Heart right ventricle (tissue), 16 donors: ENCODE results near the gene TMEM11. TPM values are rescaled to one million over a fixed set of nuclear protein-coding genes. Genes with fewer than 3 reads are reported as not detected.

Source experiments
- ATAC-seq, 8 donors: fragments of 200-7000 bp; cut with Tn5 transposase; one replicate each; pipeline ENCODE4 v1.9.1; 2020; ENCODE audit warnings: mild to moderate bottlenecking in 8 of 8, moderate library complexity in 8 of 8, moderate number of reproducible peaks in 1 of 8
- DNase-seq, 2 donors: peaks; one replicate each; pipeline ENCODE4 v3.0.0-alpha.2; 2020
- H3K27ac ChIP-seq, 10 donors: fragments of 200-600 bp; sonication (generic) in 2 of 10; one replicate each; pipeline versions ENCODE4 v1.5.0 to v1.8.0; 2020 to 2022; ENCODE audit warnings: mild to moderate bottlenecking in 3 of 10
- H3K27me3 ChIP-seq, 7 donors: fragments of 200-600 bp; one replicate each; pipeline ENCODE4 v1.8.0; 2021 to 2022; ENCODE audit warnings: mild to moderate bottlenecking in 2 of 7
- H3K36me3 ChIP-seq, 9 donors: fragments of 200-600 bp; sonication (generic) in 1 of 9; one replicate each; pipeline versions ENCODE4 v1.5.0 to v1.8.0; 2020 to 2022; ENCODE audit warnings: mild to moderate bottlenecking in 2 of 9
- H3K4me1 ChIP-seq, 9 donors: fragments of 200-600 bp; sonication (generic) in 1 of 9; one replicate each; pipeline versions ENCODE4 v1.5.0 to v1.8.0; 2020 to 2022; ENCODE audit warnings: mild to moderate bottlenecking in 4 of 9
- H3K4me3 ChIP-seq, 10 donors: fragments of 200-600 bp; sonication (generic) in 2 of 10; one replicate each; pipeline versions ENCODE4 v1.5.0 to v1.8.0; 2020 to 2022; ENCODE audit warnings: mild to moderate bottlenecking in 7 of 10, moderate library complexity in 2 of 10
- H3K9me3 ChIP-seq, 11 donors: fragments of 200-600 bp in 10 of 11; sonication (generic) in 2 of 11; one replicate each; pipeline versions ENCODE4 v1.5.0 to v1.8.0; 2013 to 2022; ENCODE audit warnings: mild to moderate bottlenecking in 2 of 11, control low read depth in 1 of 11, moderate library complexity in 1 of 11
- WGBS, 2 donors: extraction: QIAGEN DNeasy Blood & Tissue Kit; methylation state at CpG; one replicate each; pipeline ENCODE4 v1.1.7; 2013; ENCODE audit warnings: inconsistent platforms in 1 of 2; 5-methylcytosine and 5-hydroxymethylcytosine counted together
- intact Hi-C, 10 donors: fragments of 100-400 bp; cut with DNase I; formaldehyde crosslinking; loops; one replicate each; pipeline versions ENCODE4 v1.11.1 to v1.14.2; 2022
- polyA plus RNA-seq, 2 donors: library from polyadenylated mRNA; stranded (reverse); fragments of 200-250 nt; gene quantifications; one replicate each; pipeline ENCODE4 v1.2.3, GENCODE V29; 2013
- total RNA-seq, 10 donors: library from RNA; stranded (reverse); fragmentation: NEBNext Ultra II Directional in 3 of 10; extraction: Animal tissue kit (Norgen Biotek cat#: 25700) in 3 of 10; gene quantifications; one replicate each; pipeline versions ENCODE4 v1.2.1 to v1.2.4, GENCODE V29; 2021 to 2023
- TF ChIP-seq, protein P1 (sequence below), 9 donors: fragments of 200-600 bp; sonication (generic) in 2 of 9; IDR thresholded peaks; one replicate each; pipeline versions ENCODE4 v1.5.0 to v1.8.0; 2021 to 2022; ENCODE audit warnings: antibody characterized with exemption in 9 of 9, mild to moderate bottlenecking in 5 of 9, moderate library complexity in 1 of 9
- donor health status: Arrhythmogenic right ventricular cardiomyopathy.
- donor health status: ischemic (EF 13 %, LVEDD 7.1; RV severe dilation, severe dysfunction).
- donor health status: healthy with polysubstance abuse.
- donor health status: DM: no; HTN: yes; CAD: no.
- donor health status: DM: no; HTN: no; CAD: no.
- donor health status: ischemic (EF 25% LVEDD 6.9; RV normal size, moderate dysfunction).
- donor health status: ischemic (EF 25% LVEDD 5.7; RV mildly dilated, moderate dysfunction).
- donor health status: healthy.
- donor health status: DM: yes; HTN: yes; CAD: no.
- donor health status: Ischemic cardiomyopathy.
- donor health status: ischemic (EF 35%, LVEDD 5.7; RV mildly dilated, moderate dysfunction).
- donor health status: nonischemic (EF 11% LVEDD 7.7; RV severe dilation, severe dysfunction).
- donor health status: DM: yes; HTN: yes; CAD: no.
- donor health status: PGD.
- donor health status: ischemic (EF 29% LVEDD 5.4; RV normal size, mild dysfunction).
- donor health status: nonischemic (EF 23%, LVEDD 6.1; RV moderate dilation, normal function).

TMEM11 gene
- total and polyA plus RNA-seq, 12 donors: 20.8 to 54.1 (median 29.0) TPM

DNA sequence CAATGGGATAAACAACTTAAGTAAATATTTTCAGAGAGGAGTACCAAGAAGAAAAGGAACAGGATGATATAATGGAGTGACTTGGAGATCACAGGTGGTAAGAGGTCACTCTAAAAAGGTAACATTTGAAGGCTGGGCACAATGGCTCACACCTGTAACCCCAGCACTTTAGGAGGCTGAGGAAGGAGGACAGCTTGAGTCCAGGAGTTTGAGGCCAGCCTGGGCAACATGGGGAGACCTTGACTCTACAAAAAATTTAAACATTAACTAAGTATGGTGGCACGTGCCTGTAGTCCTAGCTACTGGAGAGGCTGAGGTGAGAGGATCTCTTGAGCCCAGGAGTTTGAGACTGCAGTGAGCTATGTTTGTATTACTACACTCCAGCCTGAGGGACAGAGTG lies 3.4 kb upstream of the TMEM11 start:
- Histone ChIP-seq H3K9me3 (peaks cover 0 to 3% (median 0%) of the 10 kb centered on the region in 11 donors), H3K27me3 (no peaks in the 10 kb centered on the region), H3K27ac (no peak overlapping the region), H3K4me3 (no peak overlapping the region), H3K36me3 (peaks cover 0 to 6% (median 0%) of the 10 kb centered on the region in 9 donors), H3K4me1 (peaks cover 10 to 34% (median 23%) of the 10 kb centered on the region in 9 donors)
- DNase-seq: no peak
- intact Hi-C loops: loop anchor here in 4 of 10 donors (10.0 kb wide), 3 partner anchors 53 to 93 kb away; partner anchors contain the start of genes DHRS7B (in 2 of the 4) and MAP2K3 (in 2 of the 4)
- WGBS, 2 donors: 80 to 96% methylated on average over 1 of the region's 1 CpG
- ATAC-seq: no peak
- TF ChIP-seq, protein P1, sequence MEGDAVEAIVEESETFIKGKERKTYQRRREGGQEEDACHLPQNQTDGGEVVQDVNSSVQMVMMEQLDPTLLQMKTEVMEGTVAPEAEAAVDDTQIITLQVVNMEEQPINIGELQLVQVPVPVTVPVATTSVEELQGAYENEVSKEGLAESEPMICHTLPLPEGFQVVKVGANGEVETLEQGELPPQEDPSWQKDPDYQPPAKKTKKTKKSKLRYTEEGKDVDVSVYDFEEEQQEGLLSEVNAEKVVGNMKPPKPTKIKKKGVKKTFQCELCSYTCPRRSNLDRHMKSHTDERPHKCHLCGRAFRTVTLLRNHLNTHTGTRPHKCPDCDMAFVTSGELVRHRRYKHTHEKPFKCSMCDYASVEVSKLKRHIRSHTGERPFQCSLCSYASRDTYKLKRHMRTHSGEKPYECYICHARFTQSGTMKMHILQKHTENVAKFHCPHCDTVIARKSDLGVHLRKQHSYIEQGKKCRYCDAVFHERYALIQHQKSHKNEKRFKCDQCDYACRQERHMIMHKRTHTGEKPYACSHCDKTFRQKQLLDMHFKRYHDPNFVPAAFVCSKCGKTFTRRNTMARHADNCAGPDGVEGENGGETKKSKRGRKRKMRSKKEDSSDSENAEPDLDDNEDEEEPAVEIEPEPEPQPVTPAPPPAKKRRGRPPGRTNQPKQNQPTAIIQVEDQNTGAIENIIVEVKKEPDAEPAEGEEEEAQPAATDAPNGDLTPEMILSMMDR (IDR thresholded peaks at IDR 0.05): no peak

DNA sequence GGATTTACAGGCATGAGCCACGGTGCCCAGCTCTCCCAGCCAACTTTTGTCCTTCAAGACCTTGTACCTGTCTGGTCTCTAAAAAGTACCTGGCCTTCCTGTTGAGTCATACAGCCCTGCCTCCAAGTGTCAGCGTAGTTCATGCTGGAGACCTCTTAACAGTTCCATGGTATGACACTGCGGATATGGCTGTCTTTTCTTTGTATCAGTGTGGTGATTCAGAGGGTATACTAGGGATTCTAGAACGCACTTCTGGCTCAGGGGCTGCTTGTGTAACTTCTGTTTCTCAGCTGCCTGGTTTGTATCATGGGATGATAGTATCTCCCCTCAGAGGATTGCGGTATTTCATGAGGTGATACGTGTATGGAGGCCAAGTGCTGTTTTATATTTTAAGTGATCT lies 2.0 kb upstream of the TMEM11 start:
- H3K27me3 ChIP-seq: no peaks in the 10 kb centered on the region
- 92 to 96% methylated on average over 6 of the region's 6 CpGs for WGBS, 2 donors
- H3K27ac ChIP-seq: peak overlapping the region in 1 of 10 donors; percentile 98
- H3K9me3 ChIP-seq: no peaks in the 10 kb centered on the region
- TF ChIP-seq, protein P1 (IDR thresholded peaks at IDR 0.05): no peak
- peaks cover 24 to 49% (median 37%) of the 10 kb centered on the region in 9 donors for H3K4me1 ChIP-seq
- no peak overlapping the region for H3K4me3 ChIP-seq
- DNase-seq: no peak
- ATAC-seq: no peak
- peaks cover 0 to 7% (median 0%) of the 10 kb centered on the region in 9 donors for H3K36me3 ChIP-seq
- intact Hi-C loops: loop anchor here in 5 of 10 donors (2.0 to 10.0 kb wide), 5 partner anchors 37 to 91 kb away; partner anchors contain the start of genes DHRS7B (in 2 of the 5), MAP2K3 (in 2 of the 5) and NATD1 (in 1 of the 5)

DNA sequence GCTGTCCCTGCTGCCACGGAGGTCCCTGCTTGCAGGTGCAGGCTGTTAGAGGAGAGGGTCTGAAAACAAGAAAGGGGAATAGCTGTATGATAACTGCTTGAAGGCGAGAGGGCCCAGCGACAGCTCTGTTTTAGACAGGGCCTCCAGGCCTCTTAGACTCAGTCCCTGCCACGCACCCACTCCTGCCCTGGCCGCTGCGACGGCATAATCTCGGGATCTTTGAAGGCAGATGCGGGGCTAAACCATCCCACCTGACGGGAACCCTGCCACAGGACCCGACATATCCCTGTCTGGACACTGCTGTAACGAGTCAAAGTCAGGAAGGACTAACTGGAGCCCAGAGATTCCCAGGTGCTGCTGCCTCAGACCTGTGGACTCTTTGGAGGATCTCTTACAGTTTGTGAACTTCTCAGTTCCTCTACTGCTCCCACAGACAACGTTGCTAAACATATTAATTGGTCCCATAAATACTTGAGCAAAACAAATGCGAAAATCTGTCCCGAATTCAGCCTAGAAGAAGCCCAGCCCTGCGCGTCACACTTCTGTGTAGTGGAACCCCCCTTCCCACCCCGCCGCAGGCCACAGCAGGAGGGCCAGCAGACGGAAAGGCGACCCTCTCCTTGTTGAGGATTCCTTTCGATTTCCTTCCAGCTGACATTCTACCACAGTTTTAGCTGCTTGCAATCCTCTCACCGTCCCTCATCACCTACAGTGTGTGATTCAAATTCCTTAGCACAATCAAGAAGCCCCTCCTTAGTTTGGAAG lies 998 bp upstream of the TMEM11 start:
- DNase-seq: peak in 1 of 2 donors; percentile 19
- Histone ChIP-seq H3K36me3 (peaks cover 0 to 15% (median 0%) of the 10 kb centered on the region in 9 donors), H3K9me3 (no peaks in the 10 kb centered on the region), H3K27me3 (no peaks in the 10 kb centered on the region), H3K27ac (peak overlapping the region; percentile 83 to 99 (median 95)), H3K4me1 (peaks cover 31 to 58% (median 47%) of the 10 kb centered on the region in 9 donors), H3K4me3 (peak overlapping the region; percentile 81 to 100 (median 95))
- WGBS, 2 donors: 14 to 15% methylated on average over 23 of the region's 23 CpGs
- TF ChIP-seq, protein P1 (IDR thresholded peaks at IDR 0.05): peak in 1 of 9 donors; percentile 2
- intact Hi-C loops: loop anchor here in 8 of 10 donors (2.0 to 10.0 kb wide), 9 partner anchors 32 to 90 kb away; partner anchors contain the start of genes DHRS7B (in 6 of the 8), MAP2K3 (in 2 of the 8) and NATD1 (in 2 of the 8)
- ATAC-seq: peak; percentile 1 to 15 (median 3)

DNA sequence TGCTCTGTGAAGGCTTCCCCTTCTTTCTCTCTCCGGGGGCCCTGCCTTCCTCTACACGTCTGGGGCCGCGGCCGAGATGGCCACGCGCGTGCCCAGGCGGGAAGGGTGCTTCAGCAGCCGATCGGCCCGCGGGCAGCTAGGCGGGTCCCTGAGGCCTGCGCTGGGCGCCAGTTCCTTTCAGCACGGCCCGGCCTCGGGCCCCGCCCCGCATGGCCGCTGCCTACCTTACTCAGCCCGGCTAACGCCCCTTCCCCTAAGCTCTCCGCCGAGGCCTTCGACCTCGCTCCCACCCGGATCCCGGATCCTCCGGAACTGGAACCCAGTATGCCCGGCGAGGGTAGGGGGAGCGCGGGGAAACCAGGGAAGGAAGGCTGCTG lies 335 bp downstream of the TMEM11 start:
- Histone ChIP-seq H3K4me1 (peaks cover 41 to 64% (median 61%) of the 10 kb centered on the region in 9 donors), H3K36me3 (peaks cover 0 to 29% (median 0%) of the 10 kb centered on the region in 9 donors), H3K27me3 (no peaks in the 10 kb centered on the region), H3K9me3 (no peaks in the 10 kb centered on the region), H3K27ac (peak overlapping the region; percentile 83 to 99 (median 95)), H3K4me3 (peak overlapping the region; percentile 81 to 100 (median 95))
- ATAC-seq: peak; percentile 5 to 58 (median 20)
- intact Hi-C loops: loop anchor here in 9 of 10 donors (2.0 to 10.0 kb wide), 9 partner anchors 34 to 89 kb away; partner anchors contain the start of genes DHRS7B (in 6 of the 9), MAP2K3 (in 2 of the 9) and NATD1 (in 2 of the 9)
- peak in 1 of 2 donors; percentile 25 for DNase-seq
- 0 to 1% methylated on average over 34 to 35 of the region's 35 CpGs for WGBS, 2 donors
- TF ChIP-seq, protein P1 (IDR thresholded peaks at IDR 0.05): no peak
